ENCODE results near the gene MBD6.
"Not testable (repeated sequence)": the region's sequence is repeated elsewhere in the genome, so short reads cannot be mapped to it uniquely, and the experiment has no call there.

Gene MBD6

GRCh38 chr12:57515934-57516541 lies 6.6 kb upstream of the MBD6 start:
- DNase-seq (ENCODE audit: low read depth in 2 of 2): no peak

- no peak for DNase-seq (ENCODE audit: low read depth in 2 of 2)
These were observed 5.9 kb upstream of the MBD6 start for GRCh38 chr12:57516617-57517153.

GRCh38 chr12:57517187-57517586 lies 5.4 kb upstream of the MBD6 start:
- no peak for DNase-seq (ENCODE audit: low read depth in 2 of 2)

GRCh38 chr12:57517718-57518117 lies 4.9 kb upstream of the MBD6 start:
- DNase-seq (ENCODE audit: low read depth in 2 of 2): not testable (repeated sequence)

GRCh38 chr12:57518176-57518919 lies 4.3 kb upstream of the MBD6 start:
- DNase-seq (ENCODE audit: low read depth in 2 of 2): no peak

- no peak for DNase-seq (ENCODE audit: low read depth in 2 of 2)
These were observed 3.5 kb upstream of the MBD6 start for GRCh38 chr12:57518920-57519795.

GRCh38 chr12:57519796-57520052 lies 2.9 kb upstream of the MBD6 start:
- no peak for DNase-seq (ENCODE audit: low read depth in 2 of 2)

- DNase-seq (ENCODE audit: low read depth in 2 of 2): peak; percentile 99 to 100
These were observed 2.4 kb upstream of the MBD6 start, which contains the start of gene DDIT3 for GRCh38 chr12:57520053-57520818. Gene DDIT3 (minus strand): TSS chr12:57520514. CDS start chr12:57517406, 3,108 bp downstream.

- no peak for DNase-seq (ENCODE audit: low read depth in 2 of 2)
These were observed 1.1 kb upstream of the MBD6 start for GRCh38 chr12:57521525-57522010.

- peak in 1 of 2 donors; percentile 28 for DNase-seq (ENCODE audit: low read depth in 2 of 2)
These were observed 472 bp downstream of the MBD6 start for GRCh38 chr12:57522887-57523705.

GRCh38 chr12:57523706-57524614 lies 1.3 kb downstream of the MBD6 start:
- DNase-seq (ENCODE audit: low read depth in 2 of 2): no peak

GRCh38 chr12:57524814-57525614 lies 2.4 kb downstream of the MBD6 start:
- no peak for DNase-seq (ENCODE audit: low read depth in 2 of 2)

- DNase-seq (ENCODE audit: low read depth in 2 of 2): no peak
These were observed 3.2 kb downstream of the MBD6 start for GRCh38 chr12:57525615-57526383.

- DNase-seq (ENCODE audit: low read depth in 2 of 2): no peak
These were observed 4.0 kb downstream of the MBD6 start for GRCh38 chr12:57526477-57527126.

GRCh38 chr12:57527184-57527583 lies 4.6 kb downstream of the MBD6 start:
- DNase-seq (ENCODE audit: low read depth in 2 of 2): no peak

GRCh38 chr12:57528176-57528575 lies 5.6 kb downstream of the MBD6 start:
- DNase-seq (ENCODE audit: low read depth in 2 of 2): no peak

GRCh38 chr12:57528831-57529555 lies 6.4 kb downstream of the MBD6 start:
- no peak for DNase-seq (ENCODE audit: low read depth in 2 of 2)
